GM19043 (cell line): ENCODE data around the gene GMPS.
A peak's percentile ranks its signal among the peaks of the same experiment; 100 is the strongest.
"Not testable (repeated sequence)": the region's sequence is repeated elsewhere in the genome, so short reads cannot be mapped to it uniquely, and the experiment has no call there.

Experiments used
- ATAC-seq: cut with Tn5 transposase; IDR thresholded peaks from one replicate; pipeline ENCODE4 v1.9.1; 2021; ENCODE audit warnings: low read depth; ENCODE audit not compliant: unreplicated experiment

Gene GMPS

DNA sequence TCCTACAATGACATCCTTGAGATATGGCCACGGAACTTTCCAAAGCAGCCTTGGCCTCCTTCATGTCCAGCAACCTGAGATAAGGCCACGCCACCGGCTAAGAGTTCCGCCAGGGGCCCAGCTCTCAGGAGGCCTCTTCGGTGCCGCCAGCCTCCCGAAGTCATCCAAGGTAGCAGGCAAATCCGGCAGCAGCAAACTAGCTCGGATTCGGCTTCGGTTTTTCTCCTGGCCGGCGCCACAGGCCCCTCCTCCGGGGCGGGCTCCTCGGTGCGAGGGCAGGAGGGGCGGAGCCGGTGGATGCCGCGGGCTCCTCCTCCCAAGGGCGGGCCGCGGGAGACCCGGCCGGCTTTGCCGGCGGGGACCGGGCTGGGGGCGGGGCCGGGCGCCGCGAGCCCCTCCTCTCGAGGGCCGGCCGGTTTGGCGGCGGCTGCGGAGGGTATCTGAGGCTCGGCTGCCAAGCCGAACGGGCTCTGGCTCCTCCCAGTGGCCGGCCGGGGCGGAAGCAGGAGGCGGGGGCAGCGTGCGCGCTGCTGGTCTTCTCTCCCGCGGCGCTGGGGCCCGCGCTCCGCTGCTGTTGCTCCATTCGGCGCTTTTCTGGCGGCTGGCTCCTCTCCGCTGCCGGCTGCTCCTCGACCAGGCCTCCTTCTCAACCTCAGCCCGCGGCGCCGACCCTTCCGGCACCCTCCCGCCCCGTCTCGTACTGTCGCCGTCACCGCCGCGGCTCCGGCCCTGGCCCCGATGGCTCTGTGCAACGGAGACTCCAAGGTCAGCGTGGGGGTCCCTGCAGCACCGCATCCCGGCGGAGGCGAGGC is at the start of gene GMPS:
Gene GMPS, plus strand, starts transcription at position 518 of the 812 bp plus-strand sequence. Its CDS starts 221 bp downstream, at position 739.
- peak; percentile 86 for ATAC-seq

DNA sequence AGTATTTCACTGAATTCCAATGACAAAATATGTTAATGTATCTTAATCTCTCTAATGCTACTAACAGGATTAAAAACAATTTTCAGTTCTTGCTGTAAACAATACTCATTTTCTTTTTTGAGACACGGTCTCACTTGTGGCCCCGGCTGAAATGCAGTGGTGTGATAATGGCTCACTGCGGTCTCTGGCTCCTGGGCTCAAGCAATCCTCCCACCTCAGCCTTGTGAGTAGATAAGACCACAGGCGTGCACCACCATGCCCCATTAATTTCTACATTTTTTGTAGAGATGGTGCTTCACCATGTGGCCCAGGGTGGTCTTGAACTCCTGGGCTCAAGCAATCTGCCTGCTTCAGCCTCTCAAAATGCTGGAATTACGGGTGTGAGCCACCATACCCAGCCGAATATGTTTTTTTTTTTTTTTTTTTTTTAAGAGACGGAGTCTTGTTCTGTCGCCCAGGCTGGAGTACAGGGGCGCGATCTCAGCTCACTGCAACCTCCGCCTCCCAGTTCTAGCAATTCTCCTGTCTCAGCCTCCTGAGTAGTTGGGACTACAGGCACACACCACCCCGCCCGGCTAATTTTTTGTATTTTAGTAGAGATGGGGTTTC is 41.9 kb upstream of the GMPS start:
- not testable (repeated sequence) for ATAC-seq

DNA sequence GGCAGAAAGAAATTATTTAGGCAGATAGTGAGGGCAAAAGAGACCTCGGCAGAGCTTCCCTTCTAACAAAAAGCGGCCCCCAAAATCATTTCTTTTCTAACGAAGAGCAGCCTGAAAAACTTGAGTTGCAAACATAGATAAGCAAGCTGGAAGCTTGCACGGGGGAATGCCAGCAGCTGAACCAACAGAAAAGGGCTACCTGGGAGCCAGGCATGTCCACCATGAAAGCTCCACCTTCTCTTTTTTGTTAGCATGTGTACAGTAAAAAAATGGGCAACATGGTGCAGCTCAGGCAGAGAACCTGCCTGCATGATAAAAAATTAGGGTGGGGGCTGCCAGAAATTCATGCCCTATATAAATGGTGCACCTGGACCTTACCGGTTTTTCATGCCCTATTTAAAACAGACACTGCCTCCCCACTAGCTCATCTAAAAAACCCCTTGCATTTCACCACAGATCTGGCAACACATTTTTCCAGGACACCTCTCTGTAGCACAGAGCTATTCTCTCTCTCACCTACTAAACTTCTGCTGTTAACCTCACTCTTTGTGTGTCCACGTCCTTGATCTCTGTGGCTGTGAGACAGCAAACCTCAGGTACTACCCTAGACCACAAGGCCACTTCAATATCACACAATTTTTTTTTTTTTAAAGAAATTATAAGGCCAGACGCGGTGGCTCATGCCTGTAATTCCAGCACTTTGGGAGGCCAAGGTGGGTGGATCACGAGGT is 34.9 kb upstream of the GMPS start:
- no peak for ATAC-seq

DNA sequence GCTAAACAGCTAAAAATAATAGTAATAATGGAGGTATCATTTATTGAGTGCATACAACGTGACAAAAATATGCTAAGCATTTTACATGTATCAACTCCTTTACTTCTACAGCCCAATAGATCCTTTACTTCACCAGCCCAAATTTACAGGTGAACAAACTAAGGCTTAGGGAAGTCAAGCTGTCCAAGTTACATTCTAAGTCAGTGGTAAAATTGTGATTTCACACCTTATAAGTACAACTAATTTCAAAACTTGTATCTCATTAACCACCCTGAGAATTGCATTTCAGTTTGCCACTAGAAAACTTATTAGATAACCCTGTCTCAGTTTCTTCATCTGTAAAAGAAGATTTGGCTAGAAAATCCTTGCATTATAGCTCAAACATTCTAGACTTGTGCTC is 26.9 kb upstream of the GMPS start:
- ATAC-seq: peak; percentile 37

DNA sequence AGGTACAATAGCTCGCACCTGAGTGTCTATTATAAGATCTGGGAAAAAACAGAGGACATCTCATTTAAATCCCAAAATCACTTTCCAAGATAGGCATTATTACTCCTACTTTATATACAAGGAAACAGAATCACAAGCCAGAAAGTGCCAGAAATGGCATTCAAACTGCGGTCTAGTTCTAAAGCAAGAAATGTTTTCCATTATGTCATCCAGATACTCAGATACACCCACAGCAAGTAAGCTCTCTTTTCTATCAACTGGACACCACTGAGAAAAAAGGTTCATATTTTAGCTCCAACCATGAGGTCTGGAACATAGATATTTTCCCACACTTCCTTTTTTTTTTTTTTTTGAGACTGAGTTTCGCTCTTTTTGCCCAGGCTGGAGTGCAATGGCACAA is 24.3 kb upstream of the GMPS start:
- ATAC-seq: no peak

DNA sequence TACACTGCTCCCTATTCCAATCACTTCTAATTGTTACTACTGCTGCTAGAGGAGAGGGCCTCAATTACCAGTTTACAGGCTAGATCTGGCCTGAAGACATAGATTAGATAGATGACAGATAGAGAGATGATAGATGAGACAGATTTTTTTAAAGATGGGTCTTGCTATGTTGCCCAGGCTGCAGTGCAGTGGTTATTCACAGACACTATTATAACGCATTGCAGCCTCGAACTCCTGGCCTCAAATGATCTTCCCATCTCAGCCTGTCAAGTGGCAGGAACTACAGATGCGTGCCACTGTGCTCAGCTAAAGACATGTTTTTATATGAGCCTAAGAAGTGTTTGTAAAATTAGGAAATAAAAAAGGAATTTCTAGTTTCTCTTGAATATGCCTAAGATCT is 22.5 kb upstream of the GMPS start:
- ATAC-seq: no peak

DNA sequence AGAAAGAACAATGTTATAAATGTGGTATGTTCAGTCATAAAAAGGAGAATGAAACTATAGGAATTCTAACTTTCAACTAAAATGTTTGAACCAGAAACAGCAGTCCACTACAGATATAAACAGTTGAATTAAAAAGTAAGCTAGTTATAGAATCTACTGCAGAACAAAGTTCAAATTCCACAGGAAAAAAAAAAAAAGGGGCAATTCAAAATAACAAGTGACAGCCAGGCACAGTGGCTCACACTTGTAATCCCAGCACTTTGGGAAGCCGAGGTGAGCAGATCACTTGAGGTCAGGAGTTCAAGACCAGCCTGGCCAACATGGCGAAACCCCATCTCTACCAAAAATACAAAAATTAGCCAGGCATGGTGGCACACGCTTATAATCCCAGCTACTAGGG is 21.0 kb upstream of the GMPS start:
- ATAC-seq: not testable (repeated sequence)

DNA sequence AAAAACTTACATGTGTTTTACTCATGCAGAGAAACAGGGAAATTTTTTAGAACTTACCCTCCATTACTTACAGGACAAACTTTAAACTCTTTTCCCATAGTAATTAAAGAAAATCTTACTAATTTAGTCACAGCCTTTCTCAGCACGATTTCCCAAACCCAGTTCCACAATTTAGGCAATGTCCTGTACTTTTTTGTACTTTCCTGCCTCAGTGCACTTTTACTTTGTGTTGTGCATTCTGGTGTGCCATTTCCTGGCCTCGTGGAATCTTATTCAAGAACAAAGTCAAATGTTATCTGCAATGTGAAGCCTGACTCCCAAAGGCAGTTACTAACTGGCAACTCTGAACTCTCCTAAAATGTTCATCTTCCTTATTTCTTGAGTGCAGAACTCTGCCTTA is 18.1 kb upstream of the GMPS start:
- ATAC-seq: no peak

DNA sequence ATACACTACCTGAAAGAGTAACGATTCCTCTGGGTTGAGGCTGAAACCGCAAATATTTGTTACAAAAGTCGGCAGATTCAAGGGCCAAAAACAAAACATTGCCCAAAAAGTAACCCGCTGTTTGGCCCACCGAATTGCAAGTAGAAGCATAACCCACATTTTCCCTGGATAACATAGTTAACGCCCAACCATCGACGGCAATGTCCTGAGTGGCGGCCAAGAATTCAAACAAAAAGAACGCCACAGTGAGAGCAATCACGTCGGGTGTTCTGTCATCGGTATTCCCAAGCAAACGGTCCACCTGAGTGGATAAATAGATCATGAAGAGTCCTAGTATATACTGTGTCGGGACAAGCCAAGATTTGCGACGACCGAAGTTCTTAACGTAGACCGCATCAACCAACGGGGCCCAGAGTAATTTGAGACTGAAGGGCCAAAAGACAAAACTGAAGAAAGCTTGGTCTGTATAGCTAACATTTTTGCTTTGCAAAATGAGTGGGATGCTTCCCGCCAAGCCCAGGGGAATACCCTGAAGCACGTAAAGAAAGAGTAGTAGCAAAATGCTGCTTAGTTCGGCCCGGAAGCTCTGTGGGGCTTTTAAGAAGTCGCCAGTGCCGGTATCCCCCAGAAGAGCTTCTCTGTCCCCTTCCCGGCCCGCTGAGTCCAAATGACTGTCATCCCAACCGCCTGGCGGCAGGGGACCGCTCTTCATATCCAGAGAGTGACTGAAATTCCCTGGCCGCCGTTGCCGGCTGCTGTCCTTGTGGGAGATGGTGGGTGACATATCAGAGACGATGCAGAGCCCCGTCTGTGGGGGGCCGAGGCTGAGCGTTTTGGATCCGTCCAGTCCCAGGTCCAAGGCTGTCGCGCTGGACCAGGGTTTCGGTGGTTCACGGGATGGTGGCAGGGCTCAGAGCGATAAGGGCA is 17.0 kb upstream of the GMPS start:
- ATAC-seq: peak; percentile 3

DNA sequence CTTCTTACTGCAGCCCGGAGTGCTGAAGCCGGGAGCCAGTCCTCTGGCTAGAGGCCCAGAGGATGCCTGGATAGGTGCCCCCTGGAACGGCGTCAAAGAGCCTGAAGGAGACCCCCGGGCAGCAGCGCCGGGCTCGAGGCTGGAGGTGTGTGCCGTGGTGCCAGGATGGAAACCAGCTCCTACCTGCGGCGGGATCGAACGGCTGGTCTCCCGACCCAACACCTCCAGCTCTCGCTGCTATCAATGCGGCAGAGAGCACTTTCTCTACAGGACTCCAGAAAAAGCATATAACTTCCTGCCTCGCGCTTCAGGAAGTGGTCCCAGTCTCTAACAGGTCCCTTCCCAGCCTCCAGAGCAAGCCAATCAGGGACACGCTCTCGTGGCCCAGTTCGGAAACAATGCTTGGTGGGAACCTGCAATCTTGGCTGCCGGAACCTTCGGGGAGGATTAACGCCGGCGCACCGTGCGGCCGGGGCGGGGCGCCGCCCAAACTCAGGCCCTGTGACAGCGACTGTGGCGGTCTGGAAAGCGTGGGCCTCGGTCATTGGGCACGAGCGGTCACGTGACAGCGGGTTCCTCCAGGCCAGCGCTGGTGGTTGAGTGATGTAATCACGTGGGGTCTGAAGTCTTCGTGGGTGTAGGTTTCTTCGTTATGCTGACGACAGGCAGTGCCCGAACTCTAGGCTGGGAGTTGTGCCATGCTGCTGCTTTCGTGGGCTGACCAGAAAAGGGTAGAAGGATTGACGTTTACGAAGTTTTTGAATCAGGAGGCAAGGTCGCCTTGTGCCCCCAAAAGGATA is 16.1 kb upstream of the GMPS start, which contains the start of gene SLC33A1:
Gene SLC33A1, minus strand, starts transcription at position 287 of the 800 bp plus-strand sequence. CDS start 430 bp downstream, outside the sequence.
- ATAC-seq: peak; percentile 95

DNA sequence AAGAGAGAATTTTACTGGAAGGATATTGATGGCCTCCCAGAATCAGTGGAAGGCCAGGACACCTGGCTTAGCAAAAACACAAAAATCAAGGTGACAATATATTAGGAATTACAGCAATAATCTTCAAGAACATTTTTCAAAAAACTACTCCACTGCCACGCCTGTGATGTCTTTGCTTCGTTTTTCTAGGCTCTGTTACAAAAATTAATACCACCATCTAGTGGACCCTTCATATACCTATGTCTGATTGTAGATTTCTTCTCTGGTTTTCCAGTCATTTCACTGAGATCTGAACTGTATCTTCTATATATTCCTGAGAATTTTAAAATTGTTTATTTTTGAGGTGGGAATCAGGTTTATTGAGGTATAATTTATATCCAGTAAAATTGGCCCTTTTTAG is 10.6 kb upstream of the GMPS start:
- ATAC-seq: peak; percentile 55

DNA sequence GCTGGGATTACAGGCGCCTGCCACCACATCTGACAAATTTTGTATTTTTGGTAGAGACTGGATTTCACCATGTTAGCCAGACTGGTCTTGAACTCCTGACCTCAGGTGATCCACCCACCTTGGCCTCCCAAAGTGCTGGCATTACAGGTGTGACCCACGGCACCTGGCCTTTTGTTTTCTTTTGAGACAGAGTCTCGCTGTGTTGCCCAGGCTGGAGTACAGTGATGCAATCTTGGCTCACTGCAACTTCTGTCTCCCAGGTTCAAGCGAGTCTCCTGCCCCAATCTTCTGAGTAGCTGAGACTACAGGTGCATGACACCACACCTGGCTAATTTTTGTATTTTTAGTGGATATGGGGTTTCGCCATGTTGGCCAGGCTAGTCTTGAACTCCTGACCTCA is 10.0 kb upstream of the GMPS start:
- not testable (repeated sequence) for ATAC-seq

DNA sequence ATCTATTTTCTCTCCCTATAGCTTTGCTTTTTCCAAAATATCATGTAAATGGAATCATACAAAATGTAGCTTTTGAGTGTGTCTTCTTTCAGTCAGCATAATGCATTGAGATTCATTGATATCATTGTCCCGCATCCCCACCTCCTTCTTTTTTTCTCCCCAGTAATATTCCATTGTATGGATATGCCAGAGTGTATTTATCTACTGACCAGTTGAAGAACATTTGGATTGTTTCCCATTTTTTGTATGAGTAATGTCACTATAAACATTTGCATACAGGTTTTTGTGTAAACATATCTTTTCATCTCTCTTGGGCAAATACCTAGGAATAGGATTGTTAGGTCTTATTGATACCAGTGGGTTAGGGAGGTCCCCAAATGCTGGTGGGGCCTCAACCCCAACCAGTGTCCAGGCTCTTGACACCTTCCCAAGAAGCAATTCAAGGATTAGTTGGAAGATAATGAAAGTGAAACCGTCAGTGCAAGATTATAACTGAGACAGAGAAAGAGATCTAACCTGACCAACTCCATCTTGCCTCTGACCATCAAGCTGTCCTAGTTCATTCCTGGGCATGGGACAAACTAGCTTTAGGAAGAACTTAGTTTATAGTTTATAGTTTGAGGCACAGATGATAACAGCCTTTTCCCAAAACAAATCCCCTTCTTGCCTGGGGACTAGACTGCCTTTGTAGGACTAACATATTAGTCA is 8.8 kb upstream of the GMPS start:
- no peak for ATAC-seq

DNA sequence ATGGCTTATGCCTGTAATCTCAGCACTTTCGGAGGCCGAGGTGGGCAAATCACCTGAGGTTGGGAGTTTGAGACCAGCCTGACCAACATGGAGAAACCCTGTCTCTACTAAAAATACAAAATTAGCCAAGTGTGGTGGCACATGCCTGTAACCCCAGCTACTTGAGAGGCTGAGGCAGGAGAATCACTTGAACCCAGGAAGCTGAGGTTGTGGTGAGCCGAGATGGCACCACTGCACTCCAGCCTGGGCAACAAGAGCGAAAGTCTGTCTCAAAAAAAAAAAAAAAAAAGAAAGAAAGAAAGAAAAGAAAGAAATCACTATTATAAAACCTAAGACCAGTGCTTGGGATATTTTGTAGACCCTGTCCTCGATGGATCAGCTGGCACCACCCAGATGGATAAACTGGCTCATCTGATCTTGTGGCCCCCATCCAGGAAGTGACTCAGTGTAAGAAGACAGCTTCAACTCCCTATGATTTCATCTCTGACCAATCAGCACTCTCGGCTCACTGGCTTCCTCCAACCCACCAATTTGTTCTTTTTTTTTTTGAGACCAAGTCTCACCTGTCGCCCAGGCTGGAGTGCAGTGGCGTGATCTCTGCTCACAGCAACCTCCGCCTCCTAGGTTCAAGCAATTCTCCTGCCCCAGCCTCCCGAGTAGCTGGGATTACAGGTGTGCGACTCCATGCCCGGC is 8.0 kb upstream of the GMPS start:
- not testable (repeated sequence) for ATAC-seq

DNA sequence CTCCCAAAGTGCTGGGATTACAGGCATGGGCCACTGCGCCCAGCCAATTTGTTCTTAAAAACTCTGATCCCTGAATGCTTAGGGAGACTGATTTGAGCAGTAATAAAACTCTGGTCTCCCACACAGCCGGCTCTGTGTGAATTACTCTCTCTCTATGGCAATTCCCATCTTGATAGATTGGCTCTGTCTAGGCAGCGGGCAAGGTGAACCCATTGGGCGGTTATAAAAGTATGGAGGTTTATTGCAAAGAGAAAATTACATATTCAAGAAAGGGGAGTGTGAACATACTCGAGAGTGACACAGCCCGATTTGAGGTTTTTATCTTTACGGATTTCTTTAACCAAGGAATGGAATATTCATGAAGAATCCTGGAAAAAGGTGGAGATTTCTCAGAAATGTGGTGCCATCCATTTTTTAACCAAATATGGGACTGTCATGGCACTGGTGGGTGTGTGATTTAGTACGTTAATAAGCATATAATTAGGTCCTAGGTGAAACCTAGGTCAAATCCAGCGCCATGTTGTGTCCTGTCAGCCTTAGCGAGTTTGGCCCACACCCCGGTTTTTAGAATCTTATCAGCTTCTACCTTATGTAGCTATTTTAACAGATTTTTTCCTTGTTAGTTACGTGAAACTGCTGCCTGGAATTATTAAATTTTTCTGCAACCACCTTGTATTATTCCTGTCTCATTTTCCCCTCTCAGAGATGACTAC is 7.2 kb upstream of the GMPS start:
- ATAC-seq: no peak

DNA sequence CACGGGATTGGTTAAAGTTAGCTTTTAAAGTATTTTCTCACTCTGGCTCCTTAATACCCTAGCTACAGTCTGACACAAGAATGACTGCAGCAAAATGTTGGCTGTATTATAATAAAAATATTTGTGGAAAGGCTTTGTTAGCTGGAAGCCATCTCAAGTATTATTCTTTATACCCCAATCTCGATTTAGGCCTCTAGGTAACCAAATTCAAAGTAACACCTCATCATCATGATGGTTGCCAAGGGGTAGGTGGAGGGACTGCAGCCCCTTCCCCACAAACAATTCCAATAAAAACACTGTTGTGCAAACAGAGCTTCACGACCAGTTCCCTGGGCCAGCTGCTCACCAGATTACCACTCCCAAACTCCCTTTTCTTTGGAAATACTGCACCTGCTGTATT is 759 bp upstream of the GMPS start:
- no peak for ATAC-seq

DNA sequence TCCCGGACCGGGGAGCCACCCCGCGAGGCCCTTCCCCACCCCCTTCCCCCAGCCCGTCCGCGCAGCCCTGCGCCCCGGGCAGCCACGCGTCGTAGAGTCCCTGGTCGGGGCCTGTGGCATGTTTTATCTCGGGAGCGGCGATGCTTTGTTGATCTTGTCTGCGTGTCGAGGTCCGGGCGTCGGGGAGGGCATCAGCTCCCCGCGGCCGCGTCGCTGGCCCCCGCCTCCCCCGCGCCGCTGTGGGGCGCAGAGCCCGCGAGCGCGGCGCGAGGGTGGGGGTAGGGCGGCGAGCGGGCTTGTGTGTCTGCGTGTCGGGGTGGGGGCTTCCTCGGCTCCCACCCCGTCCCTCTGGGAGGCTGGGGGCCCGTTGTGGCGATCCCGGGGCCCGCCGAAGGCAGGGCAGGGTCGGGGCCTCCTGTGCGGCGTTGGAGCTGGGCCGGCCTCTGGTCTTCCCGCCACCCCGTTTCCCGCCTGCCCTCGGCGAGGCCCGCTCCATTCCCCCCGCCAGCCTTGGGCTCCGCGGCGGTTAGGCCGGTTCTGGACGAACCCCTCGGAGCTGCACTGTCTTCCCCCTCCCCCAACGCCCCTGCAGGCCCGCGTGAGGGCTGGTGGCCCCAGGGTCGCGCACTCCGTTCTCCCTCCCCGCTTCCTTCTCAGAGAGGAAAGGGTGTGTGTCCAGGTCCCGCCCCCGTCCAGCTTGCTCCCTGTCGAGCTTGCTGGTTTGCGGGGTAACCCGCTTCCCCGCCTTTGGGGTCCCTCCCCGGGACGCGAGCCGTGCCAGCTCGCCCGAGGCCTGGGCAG is 695 bp downstream of the GMPS start:
- ATAC-seq: peak; percentile 20
